HFF-Myc (cell line): ENCODE data around the gene GPR18.
A peak's percentile ranks its signal among the peaks of the same experiment; 100 is the strongest.

ENCODE experiments used
- DNase-seq: peaks from one replicate; pipeline ENCODE4 v3.0.0-alpha.2; 2011; ENCODE audit warnings: low read depth; ENCODE audit errors: extremely low read depth
- H3K4me3 ChIP-seq: replicated peaks from 2 replicates; pipeline ENCODE4 v1.5.1; 2011; ENCODE audit warnings: low read depth, mild to moderate bottlenecking, control low read depth, low read length
- TF ChIP-seq, protein P1 (sequence below): IDR thresholded peaks from 2 replicates; pipeline ENCODE4 v1.5.1; 2012; ENCODE audit warnings: mild to moderate bottlenecking, low read depth, low read length, control low read depth; ENCODE audit errors: missing control alignments

The GPR18 gene

DNA sequence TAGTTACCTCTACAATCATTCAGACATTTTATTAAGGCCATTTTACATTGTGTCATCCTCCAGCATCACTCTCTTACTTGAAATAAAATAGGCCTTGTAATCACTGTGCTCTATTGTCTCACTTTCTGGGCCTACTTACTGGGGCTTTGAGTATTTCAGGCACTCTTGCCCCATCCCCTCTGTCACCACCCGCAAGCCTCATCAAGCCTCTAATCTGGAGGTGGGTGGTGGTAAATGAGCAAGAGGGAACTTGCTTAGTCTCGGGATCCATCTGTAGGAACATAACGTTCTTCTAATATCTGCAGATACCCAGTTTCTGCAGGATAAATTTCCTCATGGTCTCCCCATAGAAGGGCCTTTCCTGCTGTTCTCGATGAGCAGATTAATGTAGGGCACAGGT is 19.4 kb upstream of the GPR18 start:
- TF ChIP-seq, protein P1, sequence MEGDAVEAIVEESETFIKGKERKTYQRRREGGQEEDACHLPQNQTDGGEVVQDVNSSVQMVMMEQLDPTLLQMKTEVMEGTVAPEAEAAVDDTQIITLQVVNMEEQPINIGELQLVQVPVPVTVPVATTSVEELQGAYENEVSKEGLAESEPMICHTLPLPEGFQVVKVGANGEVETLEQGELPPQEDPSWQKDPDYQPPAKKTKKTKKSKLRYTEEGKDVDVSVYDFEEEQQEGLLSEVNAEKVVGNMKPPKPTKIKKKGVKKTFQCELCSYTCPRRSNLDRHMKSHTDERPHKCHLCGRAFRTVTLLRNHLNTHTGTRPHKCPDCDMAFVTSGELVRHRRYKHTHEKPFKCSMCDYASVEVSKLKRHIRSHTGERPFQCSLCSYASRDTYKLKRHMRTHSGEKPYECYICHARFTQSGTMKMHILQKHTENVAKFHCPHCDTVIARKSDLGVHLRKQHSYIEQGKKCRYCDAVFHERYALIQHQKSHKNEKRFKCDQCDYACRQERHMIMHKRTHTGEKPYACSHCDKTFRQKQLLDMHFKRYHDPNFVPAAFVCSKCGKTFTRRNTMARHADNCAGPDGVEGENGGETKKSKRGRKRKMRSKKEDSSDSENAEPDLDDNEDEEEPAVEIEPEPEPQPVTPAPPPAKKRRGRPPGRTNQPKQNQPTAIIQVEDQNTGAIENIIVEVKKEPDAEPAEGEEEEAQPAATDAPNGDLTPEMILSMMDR: no peak
- H3K4me3 ChIP-seq: no peak overlapping the region
- DNase-seq: no peak

DNA sequence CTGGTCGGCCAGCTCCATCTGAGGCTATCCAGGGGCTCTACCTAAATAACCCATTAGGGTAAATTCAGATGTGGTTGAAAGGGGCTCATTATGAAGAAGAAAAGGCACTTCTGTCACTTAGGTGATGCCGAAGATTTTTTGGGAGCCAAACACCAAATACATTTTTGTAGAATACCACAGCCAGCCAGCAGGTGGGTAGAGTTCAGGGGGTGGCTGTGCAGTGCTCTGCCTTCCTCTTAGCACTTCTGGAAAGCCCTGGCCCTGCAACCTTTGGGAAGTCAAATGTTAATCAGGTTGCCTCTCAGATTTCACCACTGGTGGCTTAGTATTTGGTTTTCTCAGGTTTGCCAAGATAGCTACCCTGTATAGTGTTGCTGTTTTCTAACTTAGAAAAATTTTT is 18.5 kb upstream of the GPR18 start:
- TF ChIP-seq, protein P1: no peak
- DNase-seq: no peak
- no peak overlapping the region for H3K4me3 ChIP-seq

DNA sequence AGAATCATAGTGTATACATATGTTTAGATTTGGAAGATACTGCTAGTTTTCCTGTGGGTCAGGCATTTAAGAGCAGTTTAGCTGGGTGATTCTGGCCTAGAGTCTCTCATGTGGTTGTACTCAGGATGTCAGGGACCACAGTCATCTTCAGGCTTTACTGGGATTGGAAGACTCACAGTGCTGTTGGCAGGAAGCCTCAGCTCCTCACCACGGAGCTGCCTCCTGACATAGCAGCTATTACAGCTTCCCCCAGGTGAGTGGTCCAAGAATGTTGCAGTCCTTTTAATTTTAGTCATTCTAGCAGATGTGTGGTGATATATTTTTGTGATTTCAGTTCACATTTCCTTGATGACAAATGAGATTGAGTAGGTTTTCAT is 16.9 kb upstream of the GPR18 start:
- TF ChIP-seq, protein P1: no peak
- DNase-seq: peak; percentile 35
- H3K4me3 ChIP-seq: no peak overlapping the region

DNA sequence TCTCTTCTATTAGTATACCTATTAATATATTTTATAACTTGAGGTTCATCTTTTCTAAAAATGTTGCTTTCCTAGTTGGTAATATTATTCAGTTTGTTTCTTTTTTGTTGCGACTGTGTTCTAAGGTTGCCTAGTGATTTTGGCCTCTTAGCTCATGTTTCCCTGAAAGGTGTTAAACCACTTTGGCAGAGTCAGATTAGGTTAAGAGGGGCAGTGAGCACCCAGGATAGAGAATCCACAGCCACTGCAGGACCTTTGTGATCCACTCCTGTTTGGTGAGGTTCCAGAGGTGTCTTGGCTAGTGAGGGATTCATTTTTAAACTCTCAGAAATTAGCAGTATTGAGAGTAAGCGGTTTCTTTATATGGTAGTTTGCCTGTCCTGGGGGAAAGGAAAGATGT is 14.9 kb upstream of the GPR18 start:
- no peak for DNase-seq
- H3K4me3 ChIP-seq: no peak overlapping the region
- TF ChIP-seq, protein P1: no peak

DNA sequence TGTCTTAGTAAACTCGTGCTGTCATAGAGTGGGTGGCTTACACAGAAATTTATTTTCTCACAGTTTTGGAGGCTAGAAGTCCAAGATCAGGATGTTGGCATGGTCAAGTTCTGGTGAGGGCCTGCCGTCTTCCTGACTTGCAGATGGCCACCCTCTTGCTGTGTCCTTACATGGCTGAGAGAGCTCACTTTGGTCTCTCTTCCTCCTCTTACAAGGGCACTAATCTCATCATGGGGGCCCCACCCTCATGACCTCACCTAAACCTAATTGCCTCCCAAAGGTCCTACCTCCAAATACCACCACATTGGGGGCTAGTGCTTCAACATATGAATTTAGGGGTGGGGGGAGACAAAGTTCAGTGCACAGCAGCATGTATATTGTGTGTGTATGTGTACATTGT is 14.3 kb upstream of the GPR18 start:
- no peak overlapping the region for H3K4me3 ChIP-seq
- no peak for DNase-seq
- TF ChIP-seq, protein P1: no peak

DNA sequence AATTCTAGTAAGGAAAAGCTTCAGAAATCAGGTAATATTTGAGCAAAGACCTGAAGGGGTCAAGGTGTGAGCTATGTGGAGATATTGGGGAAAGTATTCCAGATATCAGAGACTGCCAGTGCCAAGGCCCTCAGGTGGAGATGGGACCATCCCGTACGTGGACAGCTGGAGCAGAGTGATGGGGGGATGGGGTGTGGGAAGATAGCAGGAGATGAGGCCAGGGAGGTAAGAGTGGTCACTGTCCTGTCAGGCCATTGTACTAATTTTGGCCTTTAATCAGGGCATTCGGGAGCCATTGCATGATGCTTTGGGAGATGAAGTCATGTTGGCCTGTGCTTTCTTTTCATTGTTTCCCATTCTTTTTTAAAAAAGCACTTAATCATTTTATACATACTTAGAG is 13.1 kb upstream of the GPR18 start:
- H3K4me3 ChIP-seq: no peak overlapping the region
- TF ChIP-seq, protein P1: no peak
- no peak for DNase-seq

DNA sequence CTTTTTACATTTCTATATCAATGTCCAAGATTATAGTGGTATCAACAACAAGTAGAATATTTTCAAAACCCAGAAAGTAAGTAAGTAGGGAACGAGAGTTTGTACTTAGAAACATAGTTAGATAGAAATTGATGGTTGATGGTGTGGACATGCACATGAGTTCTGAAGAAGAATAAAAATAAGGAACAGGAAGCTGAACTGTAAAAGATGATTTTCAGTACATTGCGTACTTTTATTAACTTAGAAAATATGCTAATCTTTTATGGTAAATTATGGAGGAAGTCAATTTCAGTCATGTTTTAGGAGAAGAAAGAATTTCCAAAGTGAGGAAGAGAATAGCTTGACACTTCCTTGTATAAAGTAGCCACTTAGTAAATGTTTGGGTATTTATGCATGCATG is 12.3 kb upstream of the GPR18 start:
- no peak overlapping the region for H3K4me3 ChIP-seq
- DNase-seq: no peak
- TF ChIP-seq, protein P1: no peak
